ENCODE results near the gene PARVB.

PARVB gene

GRCh38 chr22:44155115-44155514 is 131.0 kb downstream of the PARVB start:
- H3K4me3 ChIP-seq (ENCODE audit: control insufficient read depth, low read depth, low read length), result no peak overlapping the region
- TF ChIP-seq CTCF (IDR thresholded peaks at IDR 0.05; ENCODE audit: control insufficient read depth, insufficient read depth, low read depth, low read length, missing control alignments), result no peak
- DNase-seq (ENCODE audit: low read depth), result no peak

- TF ChIP-seq CTCF (IDR thresholded peaks at IDR 0.05; ENCODE audit: control insufficient read depth, insufficient read depth, low read depth, low read length, missing control alignments), result no peak
- H3K4me3 ChIP-seq (ENCODE audit: control insufficient read depth, low read depth, low read length), result no peak overlapping the region
- no peak for DNase-seq (ENCODE audit: low read depth)
These were observed 134.0 kb downstream of the PARVB start for GRCh38 chr22:44157916-44158618.

- DNase-seq (ENCODE audit: low read depth), result no peak
- H3K4me3 ChIP-seq (ENCODE audit: control insufficient read depth, low read depth, low read length), result no peak overlapping the region
- no peak for TF ChIP-seq CTCF (IDR thresholded peaks at IDR 0.05; ENCODE audit: control insufficient read depth, insufficient read depth, low read depth, low read length, missing control alignments)
These were observed 134.7 kb downstream of the PARVB start for GRCh38 chr22:44158816-44159215.

- no peak for DNase-seq (ENCODE audit: low read depth)
- no peak for TF ChIP-seq CTCF (IDR thresholded peaks at IDR 0.05; ENCODE audit: control insufficient read depth, insufficient read depth, low read depth, low read length, missing control alignments)
- H3K4me3 ChIP-seq (ENCODE audit: control insufficient read depth, low read depth, low read length), result no peak overlapping the region
These were observed 135.1 kb downstream of the PARVB start for GRCh38 chr22:44159221-44159620.

GRCh38 chr22:44159811-44160210 is 135.7 kb downstream of the PARVB start:
- no peak for DNase-seq (ENCODE audit: low read depth)
- no peak overlapping the region for H3K4me3 ChIP-seq (ENCODE audit: control insufficient read depth, low read depth, low read length)
- no peak for TF ChIP-seq CTCF (IDR thresholded peaks at IDR 0.05; ENCODE audit: control insufficient read depth, insufficient read depth, low read depth, low read length, missing control alignments)

GRCh38 chr22:44160421-44160820 is 136.3 kb downstream of the PARVB start:
- TF ChIP-seq CTCF (IDR thresholded peaks at IDR 0.05; ENCODE audit: control insufficient read depth, insufficient read depth, low read depth, low read length, missing control alignments), result no peak
- no peak for DNase-seq (ENCODE audit: low read depth)
- H3K4me3 ChIP-seq (ENCODE audit: control insufficient read depth, low read depth, low read length), result no peak overlapping the region
